ENCODE measurements around the gene VDR.

- TF ChIP-seq, protein P1, sequence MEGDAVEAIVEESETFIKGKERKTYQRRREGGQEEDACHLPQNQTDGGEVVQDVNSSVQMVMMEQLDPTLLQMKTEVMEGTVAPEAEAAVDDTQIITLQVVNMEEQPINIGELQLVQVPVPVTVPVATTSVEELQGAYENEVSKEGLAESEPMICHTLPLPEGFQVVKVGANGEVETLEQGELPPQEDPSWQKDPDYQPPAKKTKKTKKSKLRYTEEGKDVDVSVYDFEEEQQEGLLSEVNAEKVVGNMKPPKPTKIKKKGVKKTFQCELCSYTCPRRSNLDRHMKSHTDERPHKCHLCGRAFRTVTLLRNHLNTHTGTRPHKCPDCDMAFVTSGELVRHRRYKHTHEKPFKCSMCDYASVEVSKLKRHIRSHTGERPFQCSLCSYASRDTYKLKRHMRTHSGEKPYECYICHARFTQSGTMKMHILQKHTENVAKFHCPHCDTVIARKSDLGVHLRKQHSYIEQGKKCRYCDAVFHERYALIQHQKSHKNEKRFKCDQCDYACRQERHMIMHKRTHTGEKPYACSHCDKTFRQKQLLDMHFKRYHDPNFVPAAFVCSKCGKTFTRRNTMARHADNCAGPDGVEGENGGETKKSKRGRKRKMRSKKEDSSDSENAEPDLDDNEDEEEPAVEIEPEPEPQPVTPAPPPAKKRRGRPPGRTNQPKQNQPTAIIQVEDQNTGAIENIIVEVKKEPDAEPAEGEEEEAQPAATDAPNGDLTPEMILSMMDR (IDR thresholded peaks at IDR 0.05): no peak
- no peak for TF ChIP-seq POLR2A (IDR thresholded peaks at IDR 0.05)
Measured at GRCh38 chr12:47894068-47894467, 10.7 kb downstream of the VDR start.
